Motor neuron (in vitro differentiated cells): Measurements from ENCODE around the gene C12orf56. TPM values are rescaled to one million over a fixed set of nuclear protein-coding genes. Genes with fewer than 3 reads are reported as not detected.

Source experiments
- ATAC-seq, 8 experiments: fragments of 200-7000 bp; cut with Tn5 transposase; replicated peaks in 6 of 8; 2 replicates each; pipeline ENCODE4 v1.8.0; 2021; ENCODE audit warnings: mild to moderate bottlenecking in 8 of 8, moderate library complexity in 8 of 8
- H3K27ac ChIP-seq, 2 donors: fragments of 250-450 bp; sonication (Bioruptor Pico); 2 replicates each; pipeline ENCODE4 v1.9.0; 2021; ENCODE audit warnings: antibody characterized with exemption in 2 of 2, mild to moderate bottlenecking in 2 of 2, moderate library complexity in 1 of 2
- H3K4me1 ChIP-seq, 2 donors: fragments of 250-450 bp; sonication (Bioruptor Pico); replicated peaks in 1 of 2; 2 replicates each; pipeline ENCODE4 v1.6.1; 2021; ENCODE audit warnings: antibody characterized with exemption in 2 of 2, mild to moderate bottlenecking in 2 of 2, moderate library complexity in 1 of 2
- H3K4me3 ChIP-seq, 5 donors: fragments of 250-450 bp; sonication (Bioruptor Pico); 2 replicates each; pipeline ENCODE4 v1.9.0; 2021; ENCODE audit warnings: antibody characterized with exemption in 5 of 5, mild to moderate bottlenecking in 5 of 5, moderate library complexity in 4 of 5
- WGBS, 10 experiments: fragments of 450-650 bp; shearing (Covaris generic); methylation state at CpG; one replicate each; pipeline ENCODE4 v1.0.0; 2022; 5-methylcytosine and 5-hydroxymethylcytosine counted together
- in situ Hi-C, 9 experiments: fragments of 400-800 bp; cut with MboI; loops; one replicate each; pipeline ENCODE4 v1.15.0; 2021; ENCODE audit warnings: low sequenced_read_pairs in 9 of 9, low pct_unique_long_range_greater_than_20kb in 2 of 9; ENCODE audit not compliant: unreplicated experiment in 9 of 9
- total RNA-seq, 8 experiments: library from RNA; unstranded; fragments of 300-600 nt; gene quantifications; 2 replicates each; pipeline versions ENCODE4 v1.2.3 to v1.2.4, GENCODE V29; 2022

C12orf56 gene, protein sequence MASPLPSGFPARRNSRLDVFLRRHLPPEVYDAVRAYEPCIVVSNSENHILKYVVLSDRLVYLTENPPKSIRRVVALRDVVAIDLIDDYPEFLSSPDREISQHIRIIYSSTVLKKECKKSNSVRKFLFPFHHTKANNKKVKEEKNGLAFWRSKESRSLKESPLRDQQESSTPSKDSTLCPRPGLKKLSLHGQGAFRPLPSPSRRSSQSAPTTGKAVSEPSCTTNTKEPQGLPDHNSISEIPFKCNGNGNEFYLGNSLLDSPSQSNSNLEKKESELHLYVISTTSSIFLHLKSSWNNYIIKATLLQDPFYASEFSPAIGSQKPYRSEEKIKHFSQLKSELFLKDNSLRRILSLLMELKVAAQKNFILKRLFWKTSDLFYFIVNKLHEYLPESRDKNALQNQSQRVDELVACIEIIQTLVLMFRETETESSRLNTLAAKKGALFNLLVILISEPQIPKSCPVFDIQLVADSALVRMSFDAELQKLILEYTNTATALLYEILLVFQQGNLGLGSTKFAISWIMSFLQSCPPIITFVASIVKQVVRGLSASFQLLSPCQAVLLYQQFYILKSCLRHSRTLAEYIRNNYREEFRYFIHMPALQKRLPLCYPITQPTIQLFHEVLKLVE
- under 1 TPM in 7 of 8 experiments, not detected in 1; 0.13 to 0.71 (median 0.32) TPM for total RNA-seq

DNA sequence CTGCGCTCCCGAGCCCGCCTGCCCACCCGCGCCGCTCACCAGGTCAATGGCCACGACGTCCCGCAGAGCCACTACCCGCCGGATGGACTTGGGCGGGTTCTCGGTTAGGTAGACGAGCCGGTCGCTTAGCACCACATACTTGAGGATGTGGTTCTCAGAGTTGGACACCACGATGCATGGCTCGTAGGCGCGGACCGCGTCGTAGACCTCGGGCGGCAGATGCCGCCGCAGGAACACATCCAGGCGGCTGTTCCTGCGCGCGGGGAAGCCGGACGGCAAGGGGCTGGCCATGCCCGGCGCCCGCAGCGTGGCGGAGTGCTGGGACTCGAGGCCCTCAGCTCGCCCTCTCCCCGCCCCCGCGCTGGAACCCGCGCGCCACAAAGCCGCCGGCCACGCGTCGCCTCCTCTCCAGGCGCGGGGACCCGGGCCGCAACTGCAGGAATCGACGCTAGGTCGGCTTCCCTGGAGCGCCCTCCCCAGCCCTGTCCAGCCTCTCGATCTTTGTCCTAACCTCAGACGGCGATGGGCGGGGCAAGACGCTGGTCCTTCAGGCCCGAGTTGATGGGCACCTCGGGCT lies at the start of gene C12orf56:
Gene C12orf56 (minus strand): TSS at position 484 of the 577 bp plus-strand sequence. CDS start 193 bp downstream, at position 291.
- no peaks in the 10 kb centered on the region for H3K4me1 ChIP-seq
- H3K4me3 ChIP-seq: no peak within 1 kb of the TSS
- peak in 3 of 8 experiments; percentile 72 to 85 (median 78) for ATAC-seq
- no peak within 1 kb of the TSS for H3K27ac ChIP-seq
- 35 to 61% methylated on average over 11 to 37 of the region's 66 CpGs; no CpG with 5 or more reads in 8 of the 10 experiments for WGBS, 10 experiments
- in situ Hi-C loops: loop anchor here in 3 of 9 experiments (5.0 to 25.0 kb wide), 2 partner anchors 118 to 553 kb away; partner anchors contain the start of gene SRGAP1 (in 3 of the 3)

- no peaks in the 10 kb centered on the region for H3K4me1 ChIP-seq
- H3K27ac ChIP-seq: no peak overlapping the region
- ATAC-seq: no peak
- 100% methylated on average over 1 of the region's 1 CpG; no CpG with 5 or more reads in 3 of the 10 experiments for WGBS, 10 experiments
- no peak overlapping the region for H3K4me3 ChIP-seq
- in situ Hi-C loops: loop anchor here in 1 of 9 experiments (25.0 kb wide), 1 partner anchor 272 kb away; no protein-coding TSS in a partner anchor
Observed at GRCh38 chr12:64440100-64440499, 49.5 kb upstream of the C12orf56 start.

DNA sequence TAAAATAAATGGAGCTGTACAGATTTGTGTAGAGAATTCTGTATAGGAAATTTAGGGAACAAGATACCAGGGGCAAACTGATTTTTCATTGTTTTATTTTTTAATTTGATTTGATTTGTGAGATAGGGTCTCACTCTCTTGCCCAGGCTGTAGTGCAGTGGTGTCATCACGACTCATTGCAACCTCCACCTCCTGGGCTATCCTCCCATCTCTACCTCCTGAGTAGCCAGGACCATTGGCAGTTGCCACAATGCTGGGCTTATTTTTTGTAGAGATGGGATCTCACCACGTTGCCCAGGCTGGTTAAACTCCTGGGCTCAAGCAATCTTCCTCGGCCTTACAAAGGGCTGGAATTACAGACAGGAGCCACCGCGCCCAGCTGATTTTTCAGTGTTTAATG lies 43.4 kb upstream of the C12orf56 start:
- H3K4me3 ChIP-seq: no peak overlapping the region
- no peaks in the 10 kb centered on the region for H3K4me1 ChIP-seq
- no peak for ATAC-seq
- in situ Hi-C loops: loop anchor here in 1 of 9 experiments (25.0 kb wide), 1 partner anchor 278 kb away; no protein-coding TSS in a partner anchor
- H3K27ac ChIP-seq: no peak overlapping the region
- 81 to 100% (median 89%) methylated on average over 2 to 4 of the region's 5 CpGs; no CpG with 5 or more reads in 2 of the 10 experiments for WGBS, 10 experiments

DNA sequence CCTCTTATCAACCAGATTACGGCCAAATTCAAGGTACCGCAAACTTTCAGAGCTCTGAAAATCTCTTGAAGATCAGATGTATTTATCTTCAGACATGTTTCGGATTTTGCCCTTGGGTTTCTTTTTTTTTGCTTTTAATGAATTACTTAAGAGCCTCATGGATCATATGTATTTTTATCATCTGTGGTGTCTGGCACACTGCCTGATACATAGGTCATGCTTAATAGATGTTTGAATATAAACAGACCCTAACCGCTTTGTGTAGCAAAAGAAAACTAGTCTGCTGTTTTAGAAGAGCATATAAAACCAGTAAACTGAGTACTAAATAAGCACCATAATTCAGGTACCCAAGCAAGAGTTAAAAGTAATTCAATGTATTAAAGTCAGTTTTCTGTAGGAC lies 41.2 kb upstream of the C12orf56 start:
- no peak for ATAC-seq
- Histone ChIP-seq H3K27ac (no peak overlapping the region), H3K4me1 (no peaks in the 10 kb centered on the region), H3K4me3 (no peak overlapping the region)
- WGBS, 10 experiments: 88 to 100% (median 97%) methylated on average over 1 to 4 of the region's 4 CpGs; no CpG with 5 or more reads in 1 of the 10 experiments
- in situ Hi-C loops: loop anchor here in 1 of 9 experiments (25.0 kb wide), 1 partner anchor 281 kb away; no protein-coding TSS in a partner anchor

DNA sequence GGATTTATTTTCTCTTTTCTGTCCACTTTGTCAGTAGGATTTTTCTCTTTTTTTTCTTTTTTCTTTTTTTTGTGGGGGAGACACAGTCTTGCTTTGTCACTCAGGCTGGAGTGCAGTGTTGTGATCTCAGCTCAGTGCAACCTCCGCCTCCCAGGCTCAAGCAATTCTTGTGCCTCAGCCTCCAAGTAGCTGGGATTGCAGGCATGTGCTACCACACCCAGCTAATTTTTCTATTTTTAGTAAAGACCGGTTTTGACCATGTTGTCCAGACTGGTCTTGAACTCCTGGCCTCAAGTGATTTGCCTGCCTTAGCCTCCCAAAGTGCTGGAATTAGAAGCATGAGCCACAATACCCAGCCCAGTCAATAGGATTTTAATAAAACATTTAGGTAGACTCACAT lies 40.3 kb upstream of the C12orf56 start:
- Histone ChIP-seq H3K27ac (no peak overlapping the region), H3K4me1 (no peaks in the 10 kb centered on the region), H3K4me3 (no peak overlapping the region)
- ATAC-seq: peak in 2 of 8 experiments; percentile 78 to 95
- in situ Hi-C loops: loop anchor here in 1 of 9 experiments (25.0 kb wide), 1 partner anchor 281 kb away; no protein-coding TSS in a partner anchor
- WGBS, 10 experiments: 44 to 100% (median 96%) methylated on average over 1 to 2 of the region's 2 CpGs; no CpG with 5 or more reads in 2 of the 10 experiments

- Histone ChIP-seq H3K27ac (no peak overlapping the region), H3K4me1 (no peaks in the 10 kb centered on the region), H3K4me3 (no peak overlapping the region)
- peak in 2 of 8 experiments; percentile 29 to 50 for ATAC-seq
- WGBS, 10 experiments: 72 to 100% (median 92%) methylated on average over 1 to 4 of the region's 4 CpGs; no CpG with 5 or more reads in 2 of the 10 experiments
- in situ Hi-C loops: loop anchor here in 1 of 9 experiments (25.0 kb wide), 1 partner anchor 283 kb away; no protein-coding TSS in a partner anchor
Observed at GRCh38 chr12:64428956-64429355, 38.4 kb upstream of the C12orf56 start.

DNA sequence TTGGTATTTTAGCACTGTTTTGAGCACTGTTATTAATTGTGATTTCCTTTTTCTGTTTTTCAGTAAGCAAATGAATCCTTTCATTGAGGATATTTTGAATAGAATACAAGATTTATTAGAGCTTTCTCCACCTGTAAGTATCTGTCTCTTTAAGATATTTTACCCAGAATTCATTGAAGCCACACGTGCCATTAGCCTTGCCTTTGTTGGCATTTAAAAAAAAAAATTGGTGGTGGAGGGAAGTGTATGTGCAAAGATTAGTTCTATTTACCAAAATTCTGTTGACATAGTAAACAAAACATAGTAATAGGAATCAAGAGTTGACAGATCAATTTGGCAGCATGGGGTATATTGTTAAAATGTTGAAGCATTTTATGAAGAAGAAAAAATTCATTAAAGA lies 37.4 kb upstream of the C12orf56 start:
- in situ Hi-C loops: loop anchor here in 1 of 9 experiments (25.0 kb wide), 1 partner anchor 284 kb away; no protein-coding TSS in a partner anchor

GRCh38 chr12:64419696-64420095 lies 29.1 kb upstream of the C12orf56 start:
- no peak for ATAC-seq
- H3K4me1 ChIP-seq: no peaks in the 10 kb centered on the region
- in situ Hi-C loops: no loop called here
- no peak overlapping the region for H3K27ac ChIP-seq
- H3K4me3 ChIP-seq: no peak overlapping the region
- WGBS, 10 experiments: 69 to 100% (median 89%) methylated on average over 2 to 3 of the region's 3 CpGs; no CpG with 5 or more reads in 3 of the 10 experiments

More for the DNA sequence above, 37.4 kb upstream of the C12orf56 start:
- WGBS, 10 experiments: 0 to 78% (median 63%) methylated on average over 1 of the region's 1 CpG; no CpG with 5 or more reads in 1 of the 10 experiments
- ATAC-seq: no peak
- Histone ChIP-seq H3K27ac (no peak overlapping the region), H3K4me3 (no peak overlapping the region), H3K4me1 (no peaks in the 10 kb centered on the region)

DNA sequence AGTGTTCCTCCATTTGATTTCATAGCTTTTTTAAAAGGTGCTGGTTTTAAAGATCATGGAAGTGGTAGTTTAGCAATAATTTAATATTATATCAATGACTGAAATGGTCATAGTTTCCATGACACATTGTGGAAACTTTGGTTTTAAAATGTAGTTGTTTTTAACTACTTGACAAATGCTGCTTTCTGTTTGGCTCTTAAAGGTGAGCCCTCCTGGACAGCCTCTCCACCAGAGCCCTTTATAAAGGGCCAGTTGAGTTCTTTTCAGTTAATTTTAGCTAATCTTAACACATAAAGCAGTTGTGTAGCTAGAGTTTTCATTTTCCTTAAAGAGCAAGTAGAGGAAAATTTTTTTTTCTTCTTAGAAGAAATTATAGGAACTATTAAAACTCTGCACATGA lies 27.7 kb upstream of the C12orf56 start:
- in situ Hi-C loops: no loop called here

DNA sequence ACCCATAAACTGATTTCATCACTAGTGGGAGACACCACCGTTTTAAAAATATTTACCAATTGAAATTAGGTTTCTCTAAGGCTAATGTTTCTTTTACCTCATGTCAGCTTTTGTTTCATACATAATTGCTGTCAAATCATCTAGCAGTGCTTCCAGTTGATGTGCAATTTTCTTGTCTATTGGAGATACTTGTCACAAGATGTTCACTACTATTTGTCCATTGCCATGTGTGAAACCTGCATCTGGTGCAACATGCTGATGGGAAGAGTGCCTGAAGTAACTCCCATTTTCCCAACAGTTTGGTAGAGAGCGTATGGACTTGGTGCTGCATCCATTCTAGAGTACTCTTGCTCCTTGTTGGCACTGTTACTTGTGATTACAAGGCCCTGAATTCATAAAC lies 23.3 kb upstream of the C12orf56 start:
- WGBS, 10 experiments: 71 to 100% (median 92%) methylated on average over 1 to 2 of the region's 2 CpGs; no CpG with 5 or more reads in 3 of the 10 experiments

More for the DNA sequence above, 27.7 kb upstream of the C12orf56 start:
- Histone ChIP-seq H3K4me3 (no peak overlapping the region), H3K27ac (no peak overlapping the region), H3K4me1 (no peaks in the 10 kb centered on the region)
- no peak for ATAC-seq

DNA sequence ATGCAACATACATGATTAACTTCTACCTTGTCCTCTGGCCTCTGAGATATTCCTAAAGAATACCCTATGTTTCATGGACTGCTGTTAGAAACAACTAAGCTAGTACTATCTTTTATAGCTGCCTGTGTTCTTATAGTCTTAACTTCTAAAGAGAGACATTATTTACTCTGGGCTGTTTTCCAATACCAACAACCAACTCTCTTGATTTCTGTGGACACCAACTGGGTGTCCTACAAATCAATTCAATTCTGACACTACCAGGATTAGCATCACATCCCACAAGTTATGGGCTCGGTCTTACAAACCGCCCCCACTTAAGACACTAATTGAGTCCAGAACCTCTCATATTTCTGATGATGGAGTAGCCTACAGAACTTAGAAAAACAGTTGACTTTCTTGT lies 21.9 kb upstream of the C12orf56 start:
- no peak for ATAC-seq
- WGBS, 10 experiments: 20 to 100% (median 89%) methylated on average over 1 to 2 of the region's 2 CpGs; no CpG with 5 or more reads in 3 of the 10 experiments
- in situ Hi-C loops: no loop called here

More for the DNA sequence above, 23.3 kb upstream of the C12orf56 start:
- Histone ChIP-seq H3K4me3 (no peak overlapping the region), H3K4me1 (no peaks in the 10 kb centered on the region), H3K27ac (no peak overlapping the region)
- in situ Hi-C loops: no loop called here
- no peak for ATAC-seq

DNA sequence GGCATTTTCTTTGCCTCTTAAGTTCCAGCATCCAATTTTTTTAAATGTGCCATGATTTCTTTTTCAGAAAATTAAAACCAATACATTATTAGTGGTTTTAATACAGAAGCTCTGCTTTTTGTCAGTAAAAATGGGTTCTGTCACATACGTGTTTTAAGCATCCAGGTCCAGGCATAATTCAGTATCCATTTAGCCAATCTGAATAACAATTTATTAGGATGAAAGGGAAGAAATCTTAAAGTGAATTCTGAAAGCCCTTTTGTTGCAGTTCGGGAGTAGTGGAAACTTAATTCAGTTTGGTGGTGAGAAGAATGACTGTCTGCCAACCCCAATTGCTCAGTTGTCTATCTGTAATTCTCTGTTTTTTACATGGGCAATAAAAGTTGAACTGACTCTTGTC lies 20.9 kb upstream of the C12orf56 start:
- no peak overlapping the region for H3K27ac ChIP-seq
- H3K4me3 ChIP-seq: no peak overlapping the region
- WGBS, 10 experiments: 78 to 100% (median 85%) methylated on average over 1 to 2 of the region's 2 CpGs; no CpG with 5 or more reads in 1 of the 10 experiments
- in situ Hi-C loops: no loop called here
- ATAC-seq: no peak
- H3K4me1 ChIP-seq: peaks cover 6 to 8% of the 10 kb centered on the region in 2 donors

More for the DNA sequence above, 21.9 kb upstream of the C12orf56 start:
- Histone ChIP-seq H3K4me3 (no peak overlapping the region), H3K27ac (no peak overlapping the region), H3K4me1 (peaks cover 0 to 1% of the 10 kb centered on the region in 2 donors)
